IMR-90 (cell line): ENCODE results near the gene NBPF6. TPM values are rescaled to one million over a fixed set of nuclear protein-coding genes. Genes with fewer than 3 reads are reported as not detected.

Source experiments
- ATAC-seq: fragments of 200-7000 bp; cut with Tn5 transposase; 2 replicates; pipeline ENCODE4 v1.9.1; 2020; ENCODE audit warnings: low read depth, mild to moderate bottlenecking, moderate library complexity
- BruUV-seq: library from RNA; stranded (reverse); fragments of 400-500 nt; replicated peaks from 2 replicates; lab custom pipeline; 2021; lab: Mats Ljungman, UMichigan
- CTCF ChIA-PET: fragments of 300-600 bp; formaldehyde crosslinking; extraction: SDS; loops from one replicate; lab custom pipeline; 2021; ENCODE audit warnings: antibody characterized with exemption; lab: Yijun Ruan, JAX
- POLR2A ChIA-PET: fragments of 300-600 bp; sonication (Branson Sonifier 250); formaldehyde crosslinking; loops from one replicate; lab custom pipeline; 2022; ENCODE audit warnings: antibody characterized with exemption; ENCODE audit not compliant: unreplicated experiment; lab: Charles Lee
- DNase-seq: peaks from one replicate; pipeline ENCODE4 v3.0.0; 2013
- H2AFZ ChIP-seq: replicated peaks from 2 replicates; pipeline ENCODE3; 2013; ENCODE audit warnings: low read length, mild to moderate bottlenecking; ENCODE audit not compliant: poor library complexity
- H2AK5ac ChIP-seq: 2 replicates; pipeline ENCODE4 v1.6.1; 2013; ENCODE audit warnings: low read depth, low read length, inconsistent platforms
- H2AK9ac ChIP-seq: replicated peaks from 2 replicates; pipeline ENCODE3; 2013; ENCODE audit warnings: mild to moderate bottlenecking, low read depth, low read length, moderate library complexity; ENCODE audit not compliant: poor library complexity
- H2BK120ac ChIP-seq: 2 replicates; pipeline ENCODE4 v1.6.1; 2013; ENCODE audit warnings: low read depth, low read length, inconsistent platforms
- H2BK15ac ChIP-seq: 3 replicates; pipeline ENCODE4 v1.6.1; 2013; ENCODE audit warnings: low read depth, low read length, inconsistent platforms
- H2BK20ac ChIP-seq: 2 replicates; pipeline ENCODE4 v1.6.1; 2013; ENCODE audit warnings: low read depth, mild to moderate bottlenecking, inconsistent platforms, low read length, moderate library complexity
- H2BK5ac ChIP-seq: 2 replicates; pipeline ENCODE4 v1.6.1; 2013; ENCODE audit warnings: mild to moderate bottlenecking, low read depth, low read length, inconsistent platforms; ENCODE audit not compliant: poor library complexity, severe bottlenecking
- H3K14ac ChIP-seq: replicated peaks from 2 replicates; pipeline ENCODE4 v1.6.1; 2013; ENCODE audit warnings: low read depth, low read length, inconsistent platforms
- H3K18ac ChIP-seq: 2 replicates; pipeline ENCODE4 v1.6.1; 2013; ENCODE audit warnings: low read depth, low read length, control low read depth
- H3K23ac ChIP-seq: 2 replicates; pipeline ENCODE4 v1.6.1; 2013; ENCODE audit warnings: low read depth, low read length, inconsistent platforms
- H3K27ac ChIP-seq: 2 replicates; pipeline ENCODE4 v1.5.1; 2013; ENCODE audit warnings: mild to moderate bottlenecking, control low read depth, low read length; ENCODE audit not compliant: insufficient read depth
- H3K27me3 ChIP-seq: 2 replicates; pipeline ENCODE4 v1.6.1; 2013; ENCODE audit warnings: low read length; ENCODE audit not compliant: control insufficient read depth, insufficient read depth
- H3K36me3 ChIP-seq: 2 replicates; pipeline ENCODE4 v1.6.1; 2013; ENCODE audit warnings: low read length, mixed read lengths; ENCODE audit not compliant: control insufficient read depth, insufficient read depth
- H3K4ac ChIP-seq: 2 replicates; pipeline ENCODE4 v1.6.1; 2013; ENCODE audit warnings: low read depth, low read length, inconsistent platforms
- H3K4me1 ChIP-seq: 2 replicates; pipeline ENCODE4 v1.6.1; 2013; ENCODE audit warnings: low read length, mixed read lengths; ENCODE audit not compliant: control insufficient read depth, insufficient read depth
- H3K4me2 ChIP-seq: 2 replicates; pipeline ENCODE4 v1.6.1; 2013; ENCODE audit warnings: low read depth, mild to moderate bottlenecking, control low read depth, low read length, moderate library complexity
- H3K4me3 ChIP-seq: 2 replicates; pipeline ENCODE4 v1.5.1; 2013; ENCODE audit warnings: low read depth, mild to moderate bottlenecking, control low read depth, low read length, moderate library complexity; ENCODE audit not compliant: insufficient read depth
- H3K56ac ChIP-seq: 2 replicates; pipeline ENCODE4 v1.6.1; 2013; ENCODE audit warnings: low read length, inconsistent platforms; ENCODE audit not compliant: insufficient read depth; ENCODE audit errors: extremely low read depth
- H3K79me1 ChIP-seq, 2 experiments: 2 replicates each; pipeline ENCODE4 v1.6.1; 2013; ENCODE audit warnings: low read length in 2 of 2, inconsistent platforms in 1 of 2, low read depth in 1 of 2
- H3K9ac ChIP-seq: 2 replicates; pipeline ENCODE4 v1.6.1; 2013; ENCODE audit warnings: low read depth, low read length, control low read depth
- H3K9me1 ChIP-seq: 2 replicates; pipeline ENCODE4 v1.6.1; 2013; ENCODE audit warnings: low read length, inconsistent platforms; ENCODE audit not compliant: insufficient read depth
- H3K9me3 ChIP-seq: 2 replicates; pipeline ENCODE4 v1.6.1; 2013; ENCODE audit warnings: low read length; ENCODE audit not compliant: control insufficient read depth, insufficient read depth
- H4K20me1 ChIP-seq: 2 replicates; pipeline ENCODE4 v1.6.1; 2013; ENCODE audit warnings: low read length, inconsistent platforms; ENCODE audit not compliant: insufficient read depth
- H4K5ac ChIP-seq: 2 replicates; pipeline ENCODE4 v1.6.1; 2013; ENCODE audit warnings: mild to moderate bottlenecking, low read depth, low read length, control low read depth
- H4K8ac ChIP-seq, 2 experiments: 2 replicates each; pipeline ENCODE4 v1.6.1; 2013; ENCODE audit warnings: low read depth in 2 of 2, low read length in 2 of 2, control low read depth in 1 of 2, inconsistent platforms in 1 of 2
- H4K91ac ChIP-seq: 2 replicates; pipeline ENCODE4 v1.6.1; 2013; ENCODE audit warnings: low read depth, low read length, inconsistent platforms; ENCODE audit not compliant: insufficient read depth
- BHLHE40 ChIP-seq: fragments of 150-350 bp; IDR thresholded peaks from 2 replicates; pipeline ENCODE4 v1.6.1; 2016; ENCODE audit warnings: mild to moderate bottlenecking, low read depth, low read length
- CHD1 ChIP-seq: IDR thresholded peaks from 2 replicates; pipeline ENCODE4 v1.6.1; 2012; ENCODE audit warnings: low read depth, low read length, improper control_type of control experiment
- CTCF ChIP-seq: conservative IDR thresholded peaks from 2 replicates; pipeline ENCODE4 v1.5.1; 2012; ENCODE audit warnings: mild to moderate bottlenecking, low read depth, low read length, improper control_type of control experiment
- ELK1 ChIP-seq: fragments of 150-350 bp; IDR thresholded peaks from 2 replicates; pipeline ENCODE4 v1.6.1; 2016; ENCODE audit warnings: low read depth, mild to moderate bottlenecking, low read length, moderate library complexity, borderline replicate concordance
- FOS ChIP-seq: fragments of 150-350 bp; IDR thresholded peaks from 2 replicates; pipeline ENCODE4 v1.6.1; 2016; ENCODE audit warnings: low read depth, low read length
- MAFK ChIP-seq: IDR thresholded peaks from 2 replicates; pipeline ENCODE4 v1.6.1; 2012; ENCODE audit warnings: low read depth, low read length, improper control_type of control experiment
- POLR2A ChIP-seq: IDR thresholded peaks from 2 replicates; pipeline ENCODE4 v1.6.1; 2012; ENCODE audit warnings: mild to moderate bottlenecking, low read depth, low read length
- RAD21 ChIP-seq: IDR thresholded peaks from 2 replicates; pipeline ENCODE4 v1.6.1; 2012; ENCODE audit warnings: low read length, improper control_type of control experiment
- RCOR1 ChIP-seq: IDR thresholded peaks from 2 replicates; pipeline ENCODE4 v1.6.1; 2012; ENCODE audit warnings: mild to moderate bottlenecking, low read length, improper control_type of control experiment; ENCODE audit not compliant: insufficient replicate concordance
- SMC3 ChIP-seq: fragments of 150-350 bp; IDR thresholded peaks from 2 replicates; pipeline ENCODE4 v1.6.1; 2016; ENCODE audit warnings: low read depth, mild to moderate bottlenecking, antibody characterized with exemption, low read length, moderate library complexity
- USF2 ChIP-seq: fragments of 150-350 bp; IDR thresholded peaks from 2 replicates; pipeline ENCODE4 v1.6.1; 2017; ENCODE audit warnings: mild to moderate bottlenecking, antibody characterized with exemption, low read length, low read depth
- WGBS, 2 experiments: methylation state at CpG; one replicate each; pipeline versions ENCODE4 v1.1.5 to v1.1.7; 2013; ENCODE audit warnings: missing lambda C conversion rate in 2 of 2; ENCODE audit not compliant: insufficient read length in 1 of 2; ENCODE audit errors: extremely low coverage in 2 of 2; 5-methylcytosine and 5-hydroxymethylcytosine counted together
- dilution Hi-C: fragments of 300-500 bp; cut with HindIII; formaldehyde crosslinking; loops from one replicate; pipeline ENCODE4 v1.14.3; 2018; ENCODE audit warnings: low sequenced_read_pairs; ENCODE audit not compliant: unreplicated experiment
- in situ Hi-C: fragments of 300-500 bp; cut with MboI; formaldehyde crosslinking; loops from 3 replicates; pipeline ENCODE4 v1.14.3; 2019; ENCODE audit warnings: low sequenced_read_pairs, inconsistent platforms, mixed read lengths
- intact Hi-C: fragments of 100-400 bp; cut with micrococcal nuclease; formaldehyde crosslinking; loops from 2 replicates; pipeline ENCODE4 v1.10.0; 2022
- polyA plus RNA-seq, 3 experiments: library from polyadenylated mRNA; depleted of rRNA; stranded (reverse); fragments of >200 nt; gene quantifications; 2 replicates each; pipeline ENCODE4 v1.2.3, GENCODE V29; 2012; ENCODE audit warnings: low replicate concordance in 1 of 3
- total RNA-seq: library from RNA; depleted of rRNA; stranded (reverse); fragments of >200 nt; gene quantifications from 2 replicates; pipeline ENCODE4 v1.2.3, GENCODE V29; 2012

Gene NBPF6
- total and polyA plus RNA-seq, 2 of the 4 experiments (the other 2 are of a cell fraction) = not detected

- Histone ChIP-seq H4K8ac (no peak overlapping the region), H3K9me3 (no peaks in the 10 kb centered on the region), H3K9me1 (no peaks in the 10 kb centered on the region), H3K23ac (no peak overlapping the region), H2BK5ac (no peak overlapping the region), H2BK120ac (no peak overlapping the region), H3K18ac (no peak overlapping the region), H2BK20ac (no peak overlapping the region), H2AFZ (no peak overlapping the region), H3K4me2 (no peak overlapping the region), H3K56ac (no peak overlapping the region), H3K36me3 (no peaks in the 10 kb centered on the region), H3K4ac (no peak overlapping the region), H2AK9ac (no peak overlapping the region), H3K4me1 (no peaks in the 10 kb centered on the region), H4K91ac (no peak overlapping the region), H3K27ac (no peak overlapping the region), H2BK15ac (no peak overlapping the region), H3K9ac (no peak overlapping the region), H3K14ac (no peak overlapping the region), H3K27me3 (peaks cover 9% of the 10 kb centered on the region), H2AK5ac (no peak overlapping the region), H4K20me1 (no peaks in the 10 kb centered on the region), H3K79me1 (no peaks in the 10 kb centered on the region), H4K5ac (no peak overlapping the region), H3K4me3 (no peak overlapping the region)
- TF ChIP-seq MAFK (no peak), POLR2A (no peak), RCOR1 (no peak), USF2 (no peak), FOS (no peak), SMC3 (peak; percentile 97), BHLHE40 (no peak), CHD1 (no peak), CTCF (peak; percentile 94), RAD21 (peak; percentile 93), ELK1 (no peak)
- intact Hi-C loops (loop anchor here (1.0 to 10.0 kb wide), 5 partner anchors 46 to 728 kb away; no protein-coding TSS in a partner anchor), dilution Hi-C loops (no loop called here), in situ Hi-C loops (loop anchor here (10.0 kb wide), 1 partner anchor 392 kb away; no protein-coding TSS in a partner anchor)
- DNase-seq (peak; percentile 50), ATAC-seq (peak; percentile 82)
- WGBS, 2 experiments = no CpG with 5 or more reads among the region's 6 CpGs
- ChIA-PET CTCF (interaction anchor here (0.7 to 3.6 kb wide), 10 partner anchors 10 to 389 kb away, joined by 3 to 27 read pairs (median 3); partner anchors contain the start of gene PRPF38B), POLR2A (no interaction called here)
- no TSS peak for BruUV-seq
Measured at GRCh38 chr1:108512239-108513043, 62.3 kb downstream of the NBPF6 start.
